ENCODE measurements around the gene GBF1.

GBF1 gene

GRCh38 chr10:102280397-102281101 lies 35.2 kb downstream of the GBF1 start:
- no peak for TF ChIP-seq CTCF (conservative IDR thresholded peaks at IDR 0.05; ENCODE audit: control insufficient read depth, insufficient read depth, low read depth, low read length)
- no peak overlapping the region for H3K4me3 ChIP-seq (ENCODE audit: control insufficient read depth, low read depth, low read length)
- peak; percentile 30 for DNase-seq (ENCODE audit: low read depth)

GRCh38 chr10:102281102-102281487 lies 35.8 kb downstream of the GBF1 start:
- no peak overlapping the region for H3K4me3 ChIP-seq (ENCODE audit: control insufficient read depth, low read depth, low read length)
- no peak for DNase-seq (ENCODE audit: low read depth)
- no peak for TF ChIP-seq CTCF (conservative IDR thresholded peaks at IDR 0.05; ENCODE audit: control insufficient read depth, insufficient read depth, low read depth, low read length)

GRCh38 chr10:102283488-102283887 lies 38.2 kb downstream of the GBF1 start:
- DNase-seq (ENCODE audit: low read depth): no peak
- H3K4me3 ChIP-seq (ENCODE audit: control insufficient read depth, low read depth, low read length): no peak overlapping the region
- TF ChIP-seq CTCF (conservative IDR thresholded peaks at IDR 0.05; ENCODE audit: control insufficient read depth, insufficient read depth, low read depth, low read length): no peak

GRCh38 chr10:102283890-102284289 lies 38.6 kb downstream of the GBF1 start:
- H3K4me3 ChIP-seq (ENCODE audit: control insufficient read depth, low read depth, low read length): no peak overlapping the region
- no peak for TF ChIP-seq CTCF (conservative IDR thresholded peaks at IDR 0.05; ENCODE audit: control insufficient read depth, insufficient read depth, low read depth, low read length)
- DNase-seq (ENCODE audit: low read depth): no peak

GRCh38 chr10:102284531-102284930 lies 39.2 kb downstream of the GBF1 start:
- TF ChIP-seq CTCF (conservative IDR thresholded peaks at IDR 0.05; ENCODE audit: control insufficient read depth, insufficient read depth, low read depth, low read length): no peak
- H3K4me3 ChIP-seq (ENCODE audit: control insufficient read depth, low read depth, low read length): no peak overlapping the region
- DNase-seq (ENCODE audit: low read depth): no peak

- DNase-seq (ENCODE audit: low read depth): no peak
- TF ChIP-seq CTCF (conservative IDR thresholded peaks at IDR 0.05; ENCODE audit: control insufficient read depth, insufficient read depth, low read depth, low read length): no peak
- no peak overlapping the region for H3K4me3 ChIP-seq (ENCODE audit: control insufficient read depth, low read depth, low read length)
Measured at GRCh38 chr10:102285133-102285532, 39.8 kb downstream of the GBF1 start.

GRCh38 chr10:102286216-102286615 lies 40.9 kb downstream of the GBF1 start:
- H3K4me3 ChIP-seq (ENCODE audit: control insufficient read depth, low read depth, low read length): no peak overlapping the region
- TF ChIP-seq CTCF (conservative IDR thresholded peaks at IDR 0.05; ENCODE audit: control insufficient read depth, insufficient read depth, low read depth, low read length): no peak
- no peak for DNase-seq (ENCODE audit: low read depth)
